Measurements from ENCODE around the gene SSC5D.

GRCh38 chr19:55493052-55493644 lies 4.9 kb downstream of the SSC5D start:
- TF ChIP-seq CTCF (IDR thresholded peaks at IDR 0.05) (no peak), POLR2A (IDR thresholded peaks at IDR 0.05) (no peak)

Measured in thyroid gland (tissue), 4 donors.